ENCODE results near the gene VTI1A.

GRCh38 chr10:112589081-112589480 lies 142.1 kb downstream of the VTI1A start:
- TF ChIP-seq POLR2A (IDR thresholded peaks at IDR 0.05; ENCODE audit: low read depth, low read length) (no peak), POLR2AphosphoS5 (IDR thresholded peaks at IDR 0.05; ENCODE audit: low read depth, low read length) (no peak)

Measured in GM12892 (cell line).